CD1c-positive myeloid dendritic cell (primary cell): ENCODE measurements around the gene PPP1R15A.
"Not testable (repeated sequence)": the region's sequence is repeated elsewhere in the genome, so short reads cannot be mapped to it uniquely, and the experiment has no call there.

Experiments
- DNase-seq: peaks from one replicate; pipeline ENCODE4 v3.0.0-alpha.2; 2016; ENCODE audit errors: extremely low spot score

Gene PPP1R15A

DNA sequence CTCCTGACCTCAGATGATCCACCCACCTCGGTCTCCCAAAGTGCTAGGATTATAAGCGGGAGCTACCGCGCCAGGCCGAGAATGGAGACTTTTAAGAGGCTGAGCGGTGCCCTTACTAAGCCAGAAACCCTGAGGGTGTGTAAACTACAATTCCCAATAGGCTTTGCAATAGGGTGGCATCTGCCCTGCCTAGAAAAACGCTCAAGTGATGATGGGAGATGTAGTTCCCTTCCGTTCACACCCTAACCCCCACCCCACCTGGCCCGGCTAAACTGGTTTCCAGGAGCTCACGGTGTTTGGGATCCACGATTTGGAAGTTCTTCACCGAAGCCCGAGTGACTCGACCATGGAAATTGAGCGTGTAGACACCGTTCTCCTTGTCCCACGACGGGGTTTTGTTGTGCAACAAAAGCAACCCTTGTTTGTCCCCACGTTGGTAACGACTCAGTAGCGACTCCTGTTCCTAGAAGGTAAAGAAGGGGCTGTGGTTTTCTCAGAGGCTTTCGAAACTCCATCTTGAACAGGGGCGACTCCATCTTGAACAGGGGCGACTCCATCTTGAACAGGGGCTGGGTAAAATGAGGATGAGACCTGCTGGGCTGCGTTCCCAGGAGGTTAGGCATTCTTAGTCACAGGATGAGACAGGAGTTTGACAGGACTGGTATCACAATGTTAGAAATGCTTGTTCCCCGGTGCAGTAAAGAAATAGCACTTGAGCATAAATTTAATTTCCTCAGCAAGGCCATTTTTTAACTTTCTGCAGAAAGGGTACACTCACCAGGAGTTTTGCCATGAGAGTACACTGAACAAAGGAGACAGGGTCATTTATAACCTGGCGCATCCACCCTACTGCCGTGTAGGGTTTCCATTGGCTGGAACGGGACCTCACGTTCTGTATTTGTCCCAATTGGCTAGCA, 9.8 kb downstream of the PPP1R15A start:
- peak; percentile 23 for DNase-seq

DNA sequence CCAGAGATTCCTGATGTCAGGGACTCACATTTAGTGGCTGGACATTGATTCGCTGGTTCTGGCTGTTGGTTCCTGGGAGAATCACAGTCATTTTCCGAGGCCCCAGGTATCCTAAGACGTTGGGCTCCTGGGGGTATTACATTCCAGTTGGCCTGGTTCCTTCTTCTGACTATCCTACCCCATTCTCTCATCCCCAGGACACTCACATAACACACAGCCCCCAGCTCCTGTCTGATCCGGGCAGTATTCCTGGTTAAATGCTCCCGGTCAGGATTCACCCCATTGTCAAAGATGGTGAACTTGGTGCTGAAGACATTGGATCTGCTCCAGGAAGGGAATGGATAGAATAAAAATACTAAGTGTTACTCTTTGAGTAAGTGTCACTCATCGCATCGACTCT, 11.5 kb downstream of the PPP1R15A start:
- no peak for DNase-seq

DNA sequence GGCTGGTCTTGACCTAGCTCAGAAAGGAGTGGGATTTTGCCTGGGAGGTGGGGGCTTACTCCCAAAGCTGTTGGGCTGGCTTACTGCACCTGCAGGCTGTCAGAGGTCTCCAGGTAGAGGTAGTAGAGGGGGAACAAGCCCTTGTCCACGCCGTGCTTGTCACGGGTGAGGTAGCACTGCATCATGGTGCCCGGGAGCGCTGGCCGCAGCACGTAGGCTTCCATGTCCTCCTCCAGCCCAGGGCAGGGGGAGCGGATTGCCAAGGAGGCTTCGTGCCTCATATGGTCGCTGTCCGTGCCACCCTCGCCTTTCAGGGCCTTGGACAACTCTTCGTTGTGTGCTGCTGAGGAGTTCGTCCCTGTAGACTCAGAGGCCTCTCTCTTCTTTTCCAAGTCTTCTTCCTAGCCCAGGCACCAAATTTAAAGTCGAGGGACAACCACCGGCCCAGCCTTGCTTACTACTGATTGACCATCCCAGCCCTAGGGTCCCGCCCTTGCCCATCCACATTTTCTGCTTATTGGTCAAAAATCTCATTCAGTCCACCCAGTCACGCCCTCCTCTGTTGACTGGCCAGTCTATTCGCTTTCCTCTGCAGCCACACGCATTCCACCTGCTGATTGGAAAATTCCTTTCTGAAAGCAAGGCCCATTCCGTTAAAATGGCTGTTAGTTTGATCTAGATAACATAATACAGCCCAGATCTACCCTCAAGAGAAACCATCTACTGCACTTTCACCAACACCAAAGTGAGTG, 15.8 kb downstream of the PPP1R15A start:
- DNase-seq, result no peak

DNA sequence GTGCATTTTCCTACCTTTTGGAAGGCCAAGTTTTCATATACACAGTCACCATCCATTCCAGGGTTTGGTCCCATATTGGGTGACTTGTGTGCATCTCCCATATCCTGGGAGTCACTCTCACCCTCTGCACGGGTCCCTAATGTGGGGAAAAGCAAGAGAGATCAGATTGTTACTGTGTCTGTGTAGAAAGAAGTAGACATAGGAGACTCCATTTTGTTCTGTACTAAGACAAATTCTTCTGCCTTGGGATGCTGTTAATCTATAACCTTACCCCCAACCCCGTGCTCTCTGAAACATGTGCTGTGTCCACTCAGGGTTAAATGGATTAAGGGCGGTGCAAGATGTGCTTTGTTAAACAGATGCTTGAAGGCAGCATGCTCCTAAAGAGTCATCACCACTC, 17.3 kb downstream of the PPP1R15A start:
- not testable (repeated sequence) for DNase-seq

DNA sequence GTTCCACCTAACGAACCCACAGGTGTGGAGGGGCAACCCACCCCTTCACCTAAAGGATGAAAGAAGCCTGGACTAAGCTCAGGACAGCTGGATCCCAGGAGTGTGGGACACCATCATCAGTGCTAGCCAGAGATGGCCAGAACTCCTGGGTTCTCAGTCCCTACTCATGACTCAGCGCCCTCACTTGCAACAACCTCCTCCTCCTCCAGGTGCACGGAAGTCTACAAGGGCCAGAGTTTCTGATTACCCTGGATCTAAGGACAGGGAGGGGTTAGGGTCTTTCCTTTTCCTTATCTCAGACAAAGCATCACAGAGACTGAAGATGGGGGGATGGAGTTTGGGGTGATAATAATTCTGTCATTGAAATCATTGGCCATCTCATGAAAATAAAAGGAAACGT, 18.3 kb downstream of the PPP1R15A start:
- DNase-seq, result no peak

DNA sequence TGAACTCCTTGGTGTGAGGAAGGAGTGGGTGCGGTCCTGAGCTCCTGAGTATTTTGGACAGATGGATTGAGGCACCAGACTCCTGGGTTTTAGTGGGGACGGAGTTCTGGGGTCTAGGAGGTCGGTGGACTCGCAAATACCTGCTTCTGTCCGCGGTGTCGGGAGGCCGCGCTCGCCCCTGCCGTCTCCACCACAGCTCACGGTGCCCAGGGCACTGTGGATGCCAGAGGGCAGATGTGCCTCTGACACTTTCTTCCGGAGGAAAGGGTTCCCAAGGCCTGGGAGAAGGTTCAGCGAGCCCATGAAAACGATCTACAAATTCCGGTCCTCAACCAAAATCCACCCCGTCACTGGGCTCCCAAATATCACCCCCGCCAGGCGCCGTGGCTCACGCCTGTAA, 23.0 kb downstream of the PPP1R15A start:
- no peak for DNase-seq

DNA sequence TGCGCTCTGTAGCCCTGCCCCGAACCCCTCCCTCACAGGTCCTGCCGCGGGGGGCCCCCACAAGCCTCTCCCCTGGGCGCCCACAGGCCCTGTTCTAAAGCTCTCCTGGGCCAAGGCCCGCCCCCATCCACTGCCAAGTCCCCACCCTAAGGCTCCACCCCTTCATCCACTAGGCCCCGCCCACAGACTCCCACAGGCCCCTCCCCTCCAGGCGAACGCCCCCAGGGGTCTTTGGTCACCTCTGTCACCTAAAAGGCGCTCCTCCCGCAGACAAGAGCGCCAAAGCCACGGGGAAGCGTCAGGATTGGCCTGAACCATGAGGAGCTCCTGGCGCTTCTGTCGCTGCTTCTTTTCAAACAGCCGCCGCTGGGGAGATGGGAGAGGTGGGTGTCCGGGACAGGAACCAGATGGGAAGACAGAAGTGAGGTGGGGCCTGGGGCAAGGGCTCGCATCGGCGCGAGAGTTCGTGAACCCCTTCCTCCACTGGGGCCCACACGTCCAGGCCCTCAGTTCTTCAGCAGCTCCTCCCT, 24.0 kb downstream of the PPP1R15A start:
- DNase-seq, result no peak

DNA sequence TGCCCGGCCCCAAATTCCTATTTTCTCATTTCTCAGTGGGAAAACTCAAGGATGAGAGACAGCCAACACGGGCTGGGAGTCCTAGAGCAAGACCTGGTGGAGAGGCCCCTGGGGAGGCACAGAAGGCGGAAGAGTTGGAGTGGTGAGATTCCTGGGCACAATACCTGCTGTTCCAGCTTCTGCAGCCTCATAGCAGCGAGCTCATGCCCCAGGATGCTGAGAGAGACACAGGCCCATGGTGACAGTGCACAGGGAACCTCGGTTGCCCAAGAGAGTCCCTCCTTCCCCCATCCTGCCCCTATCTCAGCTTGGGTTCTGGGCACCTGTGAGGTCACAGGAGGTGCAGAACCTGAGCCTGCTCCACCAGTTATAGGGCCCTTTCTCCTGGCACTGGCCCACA, 25.0 kb downstream of the PPP1R15A start:
- DNase-seq, result no peak

DNA sequence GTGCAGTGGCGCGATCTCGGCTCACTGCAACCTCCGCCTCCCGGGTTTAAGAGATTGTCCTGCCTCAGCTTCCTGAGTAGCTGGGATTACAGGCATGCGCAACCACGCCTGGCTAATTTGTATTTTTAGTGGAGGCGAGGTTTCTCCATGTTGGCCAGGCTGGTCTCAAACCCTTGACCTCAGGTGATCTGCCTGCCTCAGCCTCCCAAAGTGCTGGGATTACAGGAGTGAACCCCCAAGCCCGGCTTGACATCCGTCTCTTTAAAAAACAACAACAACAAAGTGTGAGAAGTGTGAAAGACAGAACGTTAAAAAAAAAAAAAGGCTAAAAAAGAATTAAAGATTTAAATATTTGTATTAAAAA, 27.1 kb downstream of the PPP1R15A start:
- not testable (repeated sequence) for DNase-seq

DNA sequence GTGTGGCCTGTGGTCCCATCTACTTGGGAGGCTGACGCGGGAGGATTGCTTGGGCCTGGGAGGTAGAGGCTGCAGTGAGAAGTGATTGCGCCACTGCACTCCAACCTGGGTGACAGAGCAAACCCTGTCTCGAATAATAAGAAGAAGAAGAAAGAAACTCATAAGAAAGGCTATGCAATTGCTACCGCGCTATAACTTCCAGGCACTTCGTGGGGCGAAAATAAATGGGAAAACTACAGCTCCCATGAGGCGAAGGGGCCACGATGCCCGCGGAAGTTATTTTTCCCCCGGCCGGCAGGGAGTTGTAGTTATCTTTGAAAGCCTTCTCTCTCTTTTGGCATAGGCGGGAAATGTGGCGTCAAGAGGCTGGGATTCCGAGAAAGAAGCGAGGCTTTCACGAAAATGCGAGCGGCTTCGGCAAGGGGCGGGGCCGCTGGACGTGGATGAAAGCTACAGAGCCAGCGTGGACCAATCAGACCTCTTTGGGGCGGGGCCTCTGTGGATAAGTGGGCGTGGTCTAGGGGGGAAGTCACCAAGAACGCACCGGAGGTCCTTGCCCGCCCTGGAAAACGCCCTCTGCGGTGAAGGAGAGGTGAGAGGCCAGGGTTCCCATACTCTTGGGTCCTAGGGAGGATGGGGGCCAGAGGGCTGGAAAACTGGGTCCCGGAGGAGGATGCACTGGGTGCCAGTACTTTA, 27.7 kb downstream of the PPP1R15A start, which contains the start of gene NUCB1:
TSS of gene NUCB1 (plus strand) at position 532 of the 696 bp plus-strand sequence. CDS start 485 bp downstream, outside the sequence.
- peak; percentile 100 for DNase-seq

DNA sequence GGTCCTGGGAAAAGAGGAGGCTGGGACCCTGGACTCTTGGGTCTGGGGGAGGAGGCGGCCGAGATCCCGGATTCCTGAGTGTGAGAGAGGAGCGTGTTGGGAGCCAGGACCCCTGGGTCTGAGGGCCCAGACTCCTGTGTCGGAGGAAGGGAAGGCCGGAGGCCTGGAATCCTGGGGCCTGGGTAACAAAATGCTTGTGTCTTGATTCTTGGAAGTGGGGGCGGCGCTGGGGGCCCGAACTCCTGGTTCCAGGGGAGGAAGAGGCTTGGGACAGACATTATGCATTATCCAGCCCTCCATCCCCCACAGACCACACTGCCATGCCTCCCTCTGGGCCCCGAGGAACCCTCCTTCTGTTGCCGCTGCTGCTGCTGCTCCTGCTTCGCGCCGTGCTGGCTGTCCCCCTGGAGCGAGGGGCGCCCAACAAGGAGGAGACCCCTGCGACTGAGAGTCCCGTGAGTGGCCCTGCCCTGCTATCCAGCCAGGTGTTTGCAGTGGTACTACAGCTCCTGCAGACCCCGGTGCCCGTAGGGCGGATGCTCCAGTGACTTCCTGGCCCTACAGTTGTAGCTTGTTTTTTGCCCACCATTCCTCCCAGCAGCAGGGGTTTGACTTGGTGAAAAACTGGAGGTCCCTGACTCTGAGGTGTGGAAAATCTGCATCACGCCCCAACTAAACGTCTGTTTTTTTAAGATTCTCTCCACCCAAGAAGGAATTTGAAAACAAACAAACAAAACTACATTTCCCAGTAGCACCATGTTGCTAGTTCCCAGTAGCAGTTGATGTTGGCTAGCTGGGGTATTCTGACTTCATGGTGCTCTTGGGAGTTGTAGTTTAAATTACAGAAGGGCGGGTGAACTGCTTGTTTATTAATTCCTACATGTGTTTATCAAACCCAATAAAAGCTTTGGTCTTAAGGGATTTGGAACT, 28.5 kb downstream of the PPP1R15A start:
- peak; percentile 55 for DNase-seq

DNA sequence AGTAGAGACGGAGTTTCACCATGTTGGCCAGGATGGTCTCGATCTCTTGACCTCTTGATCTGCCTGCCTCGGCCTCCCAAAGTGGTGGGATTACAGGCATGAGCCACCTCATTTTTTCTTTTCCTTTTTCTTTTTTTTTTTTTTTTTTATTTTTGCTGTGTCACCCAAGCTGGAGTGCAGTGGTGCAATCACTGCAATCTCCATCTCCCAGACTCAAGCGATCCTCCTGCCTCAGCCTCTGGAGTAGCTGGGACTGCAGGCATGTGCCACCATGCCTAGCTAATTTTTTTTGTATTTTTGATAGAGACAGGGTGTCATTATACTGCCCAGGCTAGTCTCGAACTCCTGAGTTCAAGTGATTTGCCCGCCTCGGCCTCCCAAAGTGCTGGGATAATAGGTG, 30.1 kb downstream of the PPP1R15A start:
- not testable (repeated sequence) for DNase-seq

DNA sequence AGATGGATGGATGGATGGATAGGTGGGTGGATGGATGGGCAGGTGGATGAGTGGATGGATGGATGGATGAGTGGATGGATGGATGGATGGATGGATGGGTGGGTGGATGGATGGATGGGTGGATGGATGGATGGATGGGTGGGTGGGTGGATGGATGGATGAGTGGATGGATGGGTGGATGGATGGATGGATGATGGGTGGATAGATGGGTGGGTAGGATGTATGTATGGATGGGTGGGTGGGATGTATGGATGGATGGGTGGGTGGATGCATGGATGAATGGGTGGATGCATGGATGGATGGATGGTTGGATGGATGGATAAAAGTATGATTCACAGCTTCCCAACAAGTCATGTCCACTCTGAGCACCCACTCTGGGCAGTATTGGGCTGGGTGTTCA, 31.6 kb downstream of the PPP1R15A start:
- DNase-seq, result not testable (repeated sequence)

DNA sequence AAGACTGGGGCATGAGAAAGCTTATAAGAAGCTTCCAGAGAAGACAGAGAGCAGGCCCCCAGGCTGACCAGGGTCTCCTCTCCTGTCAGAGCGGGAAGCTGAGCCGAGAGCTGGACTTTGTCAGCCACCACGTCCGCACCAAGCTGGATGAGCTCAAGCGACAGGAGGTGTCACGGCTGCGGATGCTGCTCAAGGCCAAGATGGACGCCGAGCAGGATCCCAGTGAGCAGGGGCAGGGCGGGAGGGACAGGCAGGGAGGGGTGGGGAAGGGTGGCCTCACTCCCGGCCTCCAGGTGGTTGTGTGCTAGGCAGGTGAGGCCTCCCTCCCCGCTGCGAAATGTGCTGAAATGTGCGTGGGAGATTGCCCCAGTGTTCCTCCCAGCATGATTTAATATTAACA, 33.4 kb downstream of the PPP1R15A start:
- no peak for DNase-seq

DNA sequence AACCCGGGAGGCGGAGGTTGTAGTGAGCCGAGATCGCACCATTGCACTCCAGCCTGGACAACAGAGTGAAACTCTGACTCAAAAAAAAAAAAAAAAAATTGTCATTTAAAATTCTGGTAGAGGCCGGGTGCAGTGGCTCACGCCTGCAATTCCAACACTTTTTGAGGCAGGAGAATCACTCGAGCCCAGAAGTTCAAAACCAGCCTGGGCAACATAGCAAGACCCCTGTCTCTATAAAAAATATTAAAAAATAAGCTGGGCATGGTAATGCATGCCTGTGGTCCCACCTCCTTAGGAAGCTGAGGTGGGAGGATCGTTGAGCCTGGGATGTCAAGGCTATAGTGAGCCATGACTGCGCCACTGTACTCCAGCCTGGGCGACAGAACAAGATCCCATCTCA, 34.1 kb downstream of the PPP1R15A start:
- no peak for DNase-seq

DNA sequence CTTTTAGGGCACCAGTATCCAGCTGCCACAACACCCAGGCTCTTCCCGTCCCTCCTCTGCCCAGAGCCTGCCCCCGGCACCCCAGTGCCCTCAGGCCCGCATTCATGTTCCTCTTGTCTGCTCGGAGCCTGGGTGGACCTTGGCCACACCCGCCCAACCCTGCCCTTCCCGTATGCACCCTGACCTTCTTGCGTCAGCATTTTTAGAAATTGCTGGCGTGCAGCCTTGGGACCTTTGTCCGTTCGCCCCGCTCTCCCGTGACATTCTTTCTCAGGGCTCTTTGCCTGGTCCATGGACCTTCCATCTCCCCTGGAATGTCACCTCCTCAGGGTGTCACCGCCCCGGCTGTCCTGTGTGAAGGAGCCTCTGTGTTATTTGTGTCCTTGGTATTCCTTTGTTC, 35.5 kb downstream of the PPP1R15A start:
- DNase-seq, result peak; percentile 66

DNA sequence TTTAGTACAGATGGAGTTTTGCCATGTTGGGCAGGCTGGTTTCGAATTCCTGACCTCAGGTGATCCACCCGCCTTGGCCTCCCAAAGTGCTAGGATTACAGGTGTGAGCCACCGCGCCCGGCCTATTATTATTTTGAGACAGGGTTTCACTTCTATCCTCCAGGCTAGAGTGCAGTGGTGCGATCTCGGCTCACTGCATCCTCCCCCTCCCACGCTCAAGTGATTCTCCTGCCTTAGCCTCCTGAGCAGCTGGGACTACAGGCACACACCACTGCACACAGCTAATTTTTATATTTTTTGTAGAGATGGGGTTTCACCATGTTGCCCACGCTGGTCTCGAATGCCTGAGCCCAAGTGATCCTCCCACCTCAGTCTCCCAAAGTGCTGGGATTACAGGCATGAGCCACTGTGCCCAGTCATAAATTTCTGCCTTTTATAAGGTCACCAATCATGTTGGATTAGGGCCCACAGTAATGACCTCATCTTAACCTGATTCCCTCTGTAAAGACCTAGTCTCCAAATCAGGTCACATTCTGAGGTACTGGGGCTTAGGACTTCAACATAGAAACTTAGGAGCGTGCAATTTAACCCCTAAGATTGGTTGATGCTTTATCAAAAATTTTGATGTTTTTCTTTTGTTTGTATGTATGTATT, 37.3 kb downstream of the PPP1R15A start:
- not testable (repeated sequence) for DNase-seq

DNA sequence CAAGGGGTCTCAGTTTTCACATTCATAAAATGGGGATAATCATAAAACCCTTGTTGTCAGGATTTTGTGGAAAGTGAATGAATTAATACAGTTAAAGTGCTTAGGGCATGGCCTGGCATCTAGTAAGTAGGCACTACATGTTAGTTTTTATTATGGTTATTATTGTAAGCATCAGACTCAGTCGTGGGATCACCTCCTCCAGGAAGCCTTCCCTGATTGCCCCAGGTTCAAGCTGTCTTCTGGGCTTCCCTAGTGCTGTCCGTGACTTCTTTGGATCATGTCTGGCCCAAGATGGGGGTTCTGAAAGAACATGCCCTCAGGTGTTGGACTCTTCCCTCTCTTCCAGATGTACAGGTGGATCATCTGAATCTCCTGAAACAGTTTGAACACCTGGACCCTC, 38.6 kb downstream of the PPP1R15A start:
- no peak for DNase-seq

DNA sequence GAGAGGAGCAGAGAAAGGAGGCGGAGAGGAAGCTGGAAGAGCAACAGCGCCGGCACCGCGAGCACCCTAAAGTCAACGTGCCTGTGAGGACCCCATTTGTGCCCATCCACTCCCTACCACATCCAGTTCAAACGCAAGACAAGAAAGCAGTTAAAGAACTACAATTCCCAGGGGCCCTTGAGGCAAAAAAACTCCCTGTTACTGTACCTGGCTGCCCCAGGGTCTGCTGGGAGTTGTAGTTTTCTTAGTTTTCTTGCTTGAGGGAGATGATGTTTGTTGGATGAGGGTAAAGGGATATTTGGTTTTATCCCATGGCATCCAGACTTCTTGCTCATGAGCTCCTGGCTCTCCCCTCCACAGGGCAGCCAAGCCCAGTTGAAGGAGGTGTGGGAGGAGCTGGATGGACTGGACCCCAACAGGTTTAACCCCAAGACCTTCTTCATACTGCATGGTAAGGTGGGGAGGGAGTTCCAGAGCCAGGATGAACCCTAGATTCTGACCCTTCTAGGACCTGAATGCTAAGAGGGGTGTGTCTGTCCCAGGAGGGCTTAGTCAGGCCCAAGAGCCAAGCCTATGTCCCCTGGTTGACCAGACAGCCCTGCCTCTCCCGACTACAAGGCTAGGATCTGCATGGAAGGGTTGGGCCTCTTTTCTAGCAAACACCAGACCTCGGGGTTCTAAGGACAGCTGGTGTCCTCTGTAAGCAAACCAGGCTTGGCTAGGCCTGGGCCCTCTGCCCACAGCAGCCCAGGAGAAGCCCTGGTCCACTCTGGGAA, 41.1 kb downstream of the PPP1R15A start:
- DNase-seq, result peak; percentile 43

DNA sequence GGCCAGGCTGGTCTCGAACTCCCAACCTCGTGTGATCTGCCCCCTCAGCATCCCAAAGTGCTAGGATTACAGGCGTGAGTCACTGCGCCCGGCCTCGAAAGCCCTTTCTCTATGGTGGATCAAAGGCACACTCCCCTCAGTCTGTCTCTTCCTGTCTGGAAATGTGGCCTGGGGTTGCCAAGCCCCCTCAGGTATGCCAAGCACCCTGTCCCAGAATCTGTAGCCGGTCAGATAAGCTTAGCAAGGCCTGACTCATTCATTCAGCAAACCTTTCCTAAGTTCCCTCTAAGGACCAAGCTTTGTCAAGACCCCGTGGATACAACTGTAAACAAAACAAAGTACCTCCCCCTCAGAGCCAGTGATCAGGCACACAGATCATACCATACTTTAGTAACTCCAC, 42.0 kb downstream of the PPP1R15A start:
- no peak for DNase-seq
